NCI-H748 treated with DMSO at 0.1 percent for 48 hours (cell line): ENCODE data around the gene SLC17A9.

ENCODE experiments used
- DNase-seq: peaks from one replicate; lab custom pipeline; 2025; lab: John Stamatoyannopoulos, UW

SLC17A9 gene

GRCh38 chr20:63017826-63018411, 65.4 kb downstream of the SLC17A9 start:
- no peak for DNase-seq
